ENCODE results near the gene FUT3. TPM values are rescaled to one million over a fixed set of nuclear protein-coding genes. Genes with fewer than 3 reads are reported as not detected.

The FUT3 gene
- total and polyA plus RNA-seq, 9 of the 15 experiments (the other 6 are each of a cell fraction or from before 2014, with no cell fraction given), result 0.09 TPM; not detected in 8

DNA sequence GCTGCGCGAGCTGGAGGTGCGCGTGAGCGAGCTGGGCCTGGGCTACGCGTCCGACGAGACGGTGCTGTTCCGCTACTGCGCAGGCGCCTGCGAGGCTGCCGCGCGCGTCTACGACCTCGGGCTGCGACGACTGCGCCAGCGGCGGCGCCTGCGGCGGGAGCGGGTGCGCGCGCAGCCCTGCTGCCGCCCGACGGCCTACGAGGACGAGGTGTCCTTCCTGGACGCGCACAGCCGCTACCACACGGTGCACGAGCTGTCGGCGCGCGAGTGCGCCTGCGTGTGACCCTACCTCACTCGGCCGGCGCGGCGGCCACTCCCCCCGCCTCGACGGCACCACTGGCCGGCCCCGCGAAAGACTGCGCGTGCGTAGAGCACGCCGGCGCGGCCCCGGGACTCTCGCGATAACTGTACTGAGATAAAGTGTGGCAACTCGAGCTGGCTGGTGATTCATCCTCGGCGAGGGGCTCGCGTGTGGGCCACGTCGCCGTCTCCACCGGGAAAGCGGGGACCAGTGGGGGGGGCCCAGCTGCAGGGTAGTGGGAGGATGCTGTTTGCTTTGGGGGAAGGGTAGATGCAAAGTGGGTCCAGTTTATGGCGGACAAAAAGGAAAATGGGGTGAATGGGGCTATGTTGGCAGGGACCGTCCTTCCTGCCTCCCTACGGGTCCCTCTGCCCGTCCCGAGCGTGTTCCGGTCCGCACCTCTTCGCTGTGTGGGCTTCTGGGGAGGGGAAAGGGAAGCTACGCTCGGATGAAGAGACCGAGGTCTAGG lies 23.2 kb downstream of the FUT3 start (continued):
- TF ChIP-seq ETV6 (IDR thresholded peaks at IDR 0.05; ENCODE audit: borderline replicate concordance in 1 of 2, low read depth in 2 of 2, low read length in 1 of 2) (no peak), ETV6 (CRISPR knock-in tag; IDR thresholded peaks at IDR 0.05; ENCODE audit: borderline replicate concordance) (no peak), ZSCAN29 (IDR thresholded peaks at IDR 0.05) (no peak), ZNF764 (CRISPR knock-in tag; IDR thresholded peaks at IDR 0.05; ENCODE audit: low read depth) (no peak), CGGBP1 (CRISPR knock-in tag; IDR thresholded peaks at IDR 0.05) (no peak; the same call in 1 of the 2 replicates), SRF (CRISPR knock-in tag; IDR thresholded peaks at IDR 0.05) (peak in 1 of 2 experiments; percentile 61; a peak in 1 of 4 replicates), ZBED1 (IDR thresholded peaks at IDR 0.05) (no peak), EGR1 (conservative IDR thresholded peaks at IDR 0.05) (peak; percentile 78), ZBTB43 (CRISPR knock-in tag; IDR thresholded peaks at IDR 0.05) (no peak), ZNF507 (tag; conservative IDR thresholded peaks at IDR 0.05) (no peak), SMARCE1 (IDR thresholded peaks at IDR 0.05) (peak; percentile 90)
- TF ChIP-seq, protein P1, sequence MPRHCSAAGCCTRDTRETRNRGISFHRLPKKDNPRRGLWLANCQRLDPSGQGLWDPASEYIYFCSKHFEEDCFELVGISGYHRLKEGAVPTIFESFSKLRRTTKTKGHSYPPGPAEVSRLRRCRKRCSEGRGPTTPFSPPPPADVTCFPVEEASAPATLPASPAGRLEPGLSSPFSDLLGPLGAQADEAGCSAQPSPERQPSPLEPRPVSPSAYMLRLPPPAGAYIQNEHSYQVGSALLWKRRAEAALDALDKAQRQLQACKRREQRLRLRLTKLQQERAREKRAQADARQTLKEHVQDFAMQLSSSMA (CRISPR knock-in tag; IDR thresholded peaks at IDR 0.05), result 0 out of 2 replicates have a peak, but pooled peaks have one; percentile 30
- TF ChIP-seq, protein P2, sequence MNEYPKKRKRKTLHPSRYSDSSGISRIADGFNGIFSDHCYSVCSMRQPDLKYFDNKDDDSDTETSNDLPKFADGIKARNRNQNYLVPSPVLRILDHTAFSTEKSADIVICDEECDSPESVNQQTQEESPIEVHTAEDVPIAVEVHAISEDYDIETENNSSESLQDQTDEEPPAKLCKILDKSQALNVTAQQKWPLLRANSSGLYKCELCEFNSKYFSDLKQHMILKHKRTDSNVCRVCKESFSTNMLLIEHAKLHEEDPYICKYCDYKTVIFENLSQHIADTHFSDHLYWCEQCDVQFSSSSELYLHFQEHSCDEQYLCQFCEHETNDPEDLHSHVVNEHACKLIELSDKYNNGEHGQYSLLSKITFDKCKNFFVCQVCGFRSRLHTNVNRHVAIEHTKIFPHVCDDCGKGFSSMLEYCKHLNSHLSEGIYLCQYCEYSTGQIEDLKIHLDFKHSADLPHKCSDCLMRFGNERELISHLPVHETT (CRISPR knock-in tag; conservative IDR thresholded peaks at IDR 0.05 in 1 of 2, IDR thresholded peaks at IDR 0.05 in 1 of 2), result peak in 1 of 2 experiments; percentile 84; a peak in 2 of 4 replicates
- TF ChIP-seq, protein P3, sequence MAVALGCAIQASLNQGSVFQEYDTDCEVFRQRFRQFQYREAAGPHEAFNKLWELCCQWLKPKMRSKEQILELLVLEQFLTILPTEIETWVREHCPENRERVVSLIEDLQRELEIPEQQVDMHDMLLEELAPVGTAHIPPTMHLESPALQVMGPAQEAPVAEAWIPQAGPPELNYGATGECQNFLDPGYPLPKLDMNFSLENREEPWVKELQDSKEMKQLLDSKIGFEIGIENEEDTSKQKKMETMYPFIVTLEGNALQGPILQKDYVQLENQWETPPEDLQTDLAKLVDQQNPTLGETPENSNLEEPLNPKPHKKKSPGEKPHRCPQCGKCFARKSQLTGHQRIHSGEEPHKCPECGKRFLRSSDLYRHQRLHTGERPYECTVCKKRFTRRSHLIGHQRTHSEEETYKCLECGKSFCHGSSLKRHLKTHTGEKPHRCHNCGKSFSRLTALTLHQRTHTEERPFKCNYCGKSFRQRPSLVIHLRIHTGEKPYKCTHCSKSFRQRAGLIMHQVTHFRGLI (CRISPR knock-in tag; IDR thresholded peaks at IDR 0.05), result no peak

Measured in K562 (cell line).